Stimulated activated CD8-positive, alpha-beta memory T cell treated with anti-CD3 and anti-CD28 coated beads, Interleukin-4, amount 100 ng/mL, for 24 hours (primary cell): Measurements from ENCODE around the gene CD163.
A peak's percentile ranks its signal among the peaks of the same experiment; 100 is the strongest.
"Not testable (repeated sequence)": the region's sequence is repeated elsewhere in the genome, so short reads cannot be mapped to it uniquely, and the experiment has no call there.

ENCODE experiments used
- DNase-seq: peaks from one replicate; pipeline ENCODE4 v3.0.0-alpha.2; 2020; ENCODE audit warnings: low read depth

CD163 gene

GRCh38 chr12:7503686-7504415, at the start of gene CD163:
Gene CD163 (minus strand): TSS chr12:7503777. CDS start chr12:7503690, 87 bp downstream.
- no peak for DNase-seq

- no peak for DNase-seq
These were observed 39.2 kb upstream of the CD163 start for GRCh38 chr12:7542813-7543212.

GRCh38 chr12:7542046-7542445, 38.5 kb upstream of the CD163 start:
- no peak for DNase-seq

GRCh38 chr12:7514416-7514815, 10.8 kb upstream of the CD163 start:
- DNase-seq: no peak

- no peak for DNase-seq
These were observed 9.0 kb upstream of the CD163 start for GRCh38 chr12:7512553-7512952.

GRCh38 chr12:7509793-7510470, 6.4 kb upstream of the CD163 start:
- not testable (repeated sequence) for DNase-seq

GRCh38 chr12:7502612-7503011, 965 bp downstream of the CD163 start:
- DNase-seq: no peak

GRCh38 chr12:7501031-7501588, 2.5 kb downstream of the CD163 start:
- DNase-seq: no peak

GRCh38 chr12:7499636-7500035, 3.9 kb downstream of the CD163 start:
- DNase-seq: no peak

GRCh38 chr12:7498809-7499208, 4.8 kb downstream of the CD163 start:
- DNase-seq: no peak

GRCh38 chr12:7497661-7498060, 5.9 kb downstream of the CD163 start:
- no peak for DNase-seq

- DNase-seq: no peak
These were observed 7.1 kb downstream of the CD163 start for GRCh38 chr12:7496451-7496850.

GRCh38 chr12:7495136-7495535, 8.4 kb downstream of the CD163 start:
- DNase-seq: no peak

GRCh38 chr12:7493006-7493405, 10.6 kb downstream of the CD163 start:
- DNase-seq: no peak

GRCh38 chr12:7486512-7486911, 17.1 kb downstream of the CD163 start:
- no peak for DNase-seq

GRCh38 chr12:7485095-7485494, 18.5 kb downstream of the CD163 start:
- DNase-seq: no peak

GRCh38 chr12:7483343-7483742, 20.2 kb downstream of the CD163 start:
- no peak for DNase-seq

- no peak for DNase-seq
These were observed 23.8 kb downstream of the CD163 start for GRCh38 chr12:7479771-7480170.

- DNase-seq: no peak
These were observed 31.5 kb downstream of the CD163 start for GRCh38 chr12:7472060-7472459.

GRCh38 chr12:7460375-7461259, 43.0 kb downstream of the CD163 start:
- DNase-seq: peak; percentile 22

- no peak for DNase-seq
These were observed 43.6 kb downstream of the CD163 start for GRCh38 chr12:7459973-7460372.

- no peak for DNase-seq
These were observed 51.8 kb downstream of the CD163 start for GRCh38 chr12:7451756-7452155.
